ENCODE measurements around the gene C6orf89. TPM values are rescaled to one million over a fixed set of nuclear protein-coding genes. Genes with fewer than 3 reads are reported as not detected.
A peak's percentile ranks its signal among the peaks of the same experiment; 100 is the strongest.
"Not testable (repeated sequence)": the region's sequence is repeated elsewhere in the genome, so short reads cannot be mapped to it uniquely, and the experiment has no call there.

The C6orf89 gene
- total RNA-seq, 1 experiment from 2014 or later = 32.9 TPM

DNA sequence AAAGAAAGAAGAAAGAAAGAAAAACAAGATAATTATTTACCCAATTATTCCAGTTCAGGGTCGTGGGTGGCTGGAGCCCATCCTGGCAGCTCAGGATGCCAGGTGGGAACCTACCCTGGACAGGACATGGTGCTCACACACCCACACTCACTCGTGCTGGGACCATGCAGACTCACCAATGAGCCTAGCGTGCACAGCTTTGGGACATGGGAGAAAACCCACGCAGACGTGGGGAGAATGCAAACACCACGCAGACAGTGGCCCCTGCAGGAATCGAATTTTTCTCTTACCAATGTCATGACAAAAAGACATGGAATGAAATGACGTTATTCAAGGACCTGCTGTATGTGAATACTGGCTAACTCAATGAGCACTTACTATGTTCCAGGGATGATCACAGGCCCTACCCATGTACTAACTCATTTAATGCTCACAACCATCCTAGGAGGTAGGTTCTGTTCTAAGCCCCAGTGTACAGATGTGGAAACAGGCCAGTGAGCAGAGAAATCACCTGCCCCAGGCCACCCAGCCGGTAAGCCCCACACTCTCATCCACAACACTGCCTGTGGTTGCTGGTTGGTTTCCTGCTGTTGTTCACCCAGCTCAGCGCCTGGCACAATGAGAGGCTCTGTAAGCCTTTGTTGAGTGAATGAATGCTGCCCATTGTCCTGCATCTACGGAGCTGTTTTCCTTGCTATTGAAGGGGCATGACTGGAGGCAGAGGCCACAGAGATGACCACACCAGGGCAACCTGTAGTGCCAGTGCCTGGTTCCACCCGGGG, 62.0 kb downstream of the C6orf89 start:
- Histone ChIP-seq H3K9ac (ENCODE audit: low read length) (no peak overlapping the region), H3K9me2 (ENCODE audit: insufficient read depth) (no peaks in the 10 kb centered on the region), H3K27ac (ENCODE audit: low read depth, low read length) (no peak overlapping the region), H3K4me3 (replicated peaks in 1 of 2; ENCODE audit: low read depth in 1 of 2, low read length in 2 of 2) (no peak overlapping the region), H4K20me1 (ENCODE audit: insufficient read depth) (no peaks in the 10 kb centered on the region), H2AFZ (ENCODE audit: low read depth, low read length, poor library complexity, severe bottlenecking) (peak overlapping the region; percentile 16), H3K27me3 (ENCODE audit: insufficient read depth, low read length) (no peaks in the 10 kb centered on the region), H3K4me2 (ENCODE audit: low read length) (peak overlapping the region; percentile 26; the same call in 1 of the 2 replicates), H3K4me1 (ENCODE audit: control insufficient read depth in 1 of 2, insufficient read depth in 2 of 2, low read length in 2 of 2) (peaks cover 4 to 51% of the 10 kb centered on the region in 2 experiments; a peak in 3 of 4 replicates), H3K36me3 (ENCODE audit: control insufficient read depth in 1 of 2, insufficient read depth in 2 of 2, low read length in 2 of 2) (no peaks in the 10 kb centered on the region), H3K9me3 (ENCODE audit: control insufficient read depth in 1 of 2, insufficient read depth in 1 of 2, low read depth in 1 of 2, low read length in 2 of 2) (no peaks in the 10 kb centered on the region), H3K79me2 (ENCODE audit: insufficient read depth, low read length) (no peaks in the 10 kb centered on the region)
- ATAC-seq = peak; percentile 78
- ChIA-PET POLR2A (no interaction called here), CTCF (no interaction called here), RAD21 (ENCODE audit: low non-redundant PET in 1 of 2, low total read pairs in 2 of 2, uncharacterized antibody in 2 of 2, unreplicated experiment in 2 of 2) (no interaction called here)
- BruUV-seq (replicated peaks) = no TSS peak
- TF ChIP-seq REST (IDR thresholded peaks at IDR 0.05; ENCODE audit: low read depth) (no peak), ZBTB33 (IDR thresholded peaks at IDR 0.05; ENCODE audit: extremely low read depth, insufficient replicate concordance, low read length) (no peak), EGR1 (IDR thresholded peaks at IDR 0.05; ENCODE audit: low read depth) (no peak), ATF3 (IDR thresholded peaks at IDR 0.05) (no peak), EZH2 (IDR thresholded peaks at IDR 0.05) (no peak)
- intact Hi-C loops (cut with micrococcal nuclease) = no loop called here
- peak; percentile 39 for DNase-seq (ENCODE audit: low read depth, low spot score)

DNA sequence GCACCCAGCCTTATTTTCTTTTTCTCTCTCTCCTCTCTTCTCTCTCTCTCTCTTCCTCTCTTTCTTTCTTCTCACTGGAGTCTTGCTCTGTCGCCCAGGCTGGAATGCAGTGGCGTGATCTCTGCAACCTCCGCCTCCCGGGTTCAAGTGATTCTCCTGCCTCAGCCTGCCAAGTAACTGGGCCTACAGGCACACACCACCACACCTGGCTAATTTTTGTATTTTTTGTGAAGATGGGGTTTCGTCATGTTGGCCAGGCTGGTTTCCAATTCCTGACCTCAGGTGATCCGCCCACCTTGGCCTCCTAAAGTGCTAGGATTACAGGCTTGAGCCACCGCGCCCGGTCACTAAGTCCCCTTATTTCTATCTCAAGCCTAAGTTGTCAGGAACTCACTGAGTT, 63.3 kb downstream of the C6orf89 start:
- Histone ChIP-seq H3K4me2 (ENCODE audit: low read length) (peak overlapping the region; percentile 21), H3K4me1 (ENCODE audit: control insufficient read depth in 1 of 2, insufficient read depth in 2 of 2, low read length in 2 of 2) (peaks cover 4 to 52% of the 10 kb centered on the region in 2 experiments; a peak in 3 of 4 replicates)
- RAD21 ChIA-PET (ENCODE audit: low non-redundant PET in 1 of 2, low total read pairs in 2 of 2, uncharacterized antibody in 2 of 2, unreplicated experiment in 2 of 2); H3K27ac ChIP-seq (ENCODE audit: low read depth, low read length); H2AFZ ChIP-seq (ENCODE audit: low read depth, low read length, poor library complexity, severe bottlenecking); H3K9ac ChIP-seq (ENCODE audit: low read length); CTCF ChIA-PET; BruUV-seq (replicated peaks); H3K4me3 ChIP-seq (replicated peaks in 1 of 2; ENCODE audit: low read depth in 1 of 2, low read length in 2 of 2); H3K27me3 ChIP-seq (ENCODE audit: insufficient read depth, low read length); intact Hi-C loops (cut with micrococcal nuclease); POLR2A ChIA-PET; H3K9me3 ChIP-seq (ENCODE audit: control insufficient read depth in 1 of 2, insufficient read depth in 1 of 2, low read depth in 1 of 2, low read length in 2 of 2); H3K9me2 ChIP-seq (ENCODE audit: insufficient read depth); H3K36me3 ChIP-seq (ENCODE audit: control insufficient read depth in 1 of 2, insufficient read depth in 2 of 2, low read length in 2 of 2); H4K20me1 ChIP-seq (ENCODE audit: insufficient read depth); ATAC-seq; DNase-seq (ENCODE audit: low read depth, low spot score); H3K79me2 ChIP-seq (ENCODE audit: insufficient read depth, low read length): not testable (repeated sequence)

Data from HCT116 (cell line).